Measurements from ENCODE around the gene TARDBP. TPM values are rescaled to one million over a fixed set of nuclear protein-coding genes. Genes with fewer than 3 reads are reported as not detected.
A peak's percentile ranks its signal among the peaks of the same experiment; 100 is the strongest.
"Not testable (repeated sequence)": the region's sequence is repeated elsewhere in the genome, so short reads cannot be mapped to it uniquely, and the experiment has no call there.

The TARDBP gene
- total RNA-seq, 3 donors from 2014 or later, result 196 to 208 (median 201) TPM

DNA sequence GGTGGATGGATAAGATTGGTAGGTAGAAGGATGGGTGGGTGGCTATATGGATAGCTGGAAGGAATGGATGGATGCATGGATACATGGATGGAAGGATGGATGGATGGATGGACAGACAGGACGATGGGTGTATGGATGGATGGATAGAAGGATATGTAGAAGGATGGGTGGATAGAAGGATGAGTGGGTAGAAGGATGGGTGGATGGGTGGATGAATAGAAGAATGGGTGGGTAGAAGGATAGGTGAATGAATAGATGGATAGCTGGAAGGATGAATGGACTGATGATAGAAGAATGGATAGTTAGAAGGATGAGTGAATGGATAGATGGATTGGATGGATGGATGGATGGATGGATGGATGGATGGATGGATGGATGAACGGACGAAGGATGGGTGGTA is 29.6 kb downstream of the TARDBP start:
- H3K36me3 Mint-ChIP-seq (ENCODE audit: insufficient read depth), result no peaks in the 10 kb centered on the region
- peaks cover 4% of the 10 kb centered on the region for H3K4me1 Mint-ChIP-seq (ENCODE audit: low read depth)
- no peaks in the 10 kb centered on the region for H3K27me3 Mint-ChIP-seq (ENCODE audit: low read depth)
- no peaks in the 10 kb centered on the region for H3K9me3 Mint-ChIP-seq
- ATAC-seq (no peak), DNase-seq (no peak)
- no peak overlapping the region for H3K4me3 Mint-ChIP-seq

DNA sequence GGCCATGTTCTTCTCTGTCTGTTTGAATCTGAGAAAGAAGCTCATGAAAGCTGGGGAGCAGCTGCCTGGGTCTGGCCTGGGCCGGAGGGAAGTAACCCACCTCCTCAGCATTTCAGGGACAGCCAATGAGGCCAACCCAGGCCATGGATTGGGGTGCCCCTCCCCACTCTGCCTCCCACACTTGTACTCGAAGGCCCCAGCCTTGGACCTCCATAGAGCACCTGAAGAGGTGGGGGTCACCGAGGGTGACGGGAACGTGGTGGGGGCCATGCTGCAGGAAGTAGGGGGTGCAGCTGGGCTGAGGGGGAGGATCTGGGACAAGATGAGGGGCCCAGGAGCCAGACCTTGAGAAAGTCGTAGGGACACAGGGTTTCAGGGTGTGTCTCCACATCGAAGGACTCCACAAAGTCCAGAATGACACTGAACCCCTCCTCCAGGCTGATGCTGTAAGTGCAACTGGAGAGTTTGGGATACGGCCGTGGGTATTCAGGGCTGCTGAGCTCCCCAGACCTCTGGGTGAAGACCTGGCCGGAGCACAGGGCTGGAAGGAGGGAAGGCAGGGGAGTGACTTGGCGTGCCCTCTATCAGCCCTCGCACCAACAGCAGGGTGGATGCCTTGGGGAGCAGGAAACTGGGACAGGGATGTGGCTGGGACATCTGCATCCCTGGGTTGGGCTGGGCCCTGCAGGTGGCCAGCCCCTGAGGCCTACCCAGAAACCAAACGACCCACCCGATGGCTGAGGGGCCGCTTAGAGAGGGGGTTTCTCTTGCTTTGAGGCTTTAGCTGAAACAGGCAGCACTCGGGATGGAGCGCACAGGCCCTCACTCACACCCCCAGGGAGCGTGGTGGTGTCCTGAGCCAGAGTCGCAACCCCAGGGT is 30.8 kb downstream of the TARDBP start:
- H3K27me3 Mint-ChIP-seq (ENCODE audit: low read depth), result no peaks in the 10 kb centered on the region
- DNase-seq (no peak), ATAC-seq (no peak)
- H3K4me1 Mint-ChIP-seq (ENCODE audit: low read depth), result no peaks in the 10 kb centered on the region
- no peaks in the 10 kb centered on the region for H3K9me3 Mint-ChIP-seq
- no peak overlapping the region for H3K4me3 Mint-ChIP-seq
- H3K36me3 Mint-ChIP-seq (ENCODE audit: insufficient read depth), result no peaks in the 10 kb centered on the region

DNA sequence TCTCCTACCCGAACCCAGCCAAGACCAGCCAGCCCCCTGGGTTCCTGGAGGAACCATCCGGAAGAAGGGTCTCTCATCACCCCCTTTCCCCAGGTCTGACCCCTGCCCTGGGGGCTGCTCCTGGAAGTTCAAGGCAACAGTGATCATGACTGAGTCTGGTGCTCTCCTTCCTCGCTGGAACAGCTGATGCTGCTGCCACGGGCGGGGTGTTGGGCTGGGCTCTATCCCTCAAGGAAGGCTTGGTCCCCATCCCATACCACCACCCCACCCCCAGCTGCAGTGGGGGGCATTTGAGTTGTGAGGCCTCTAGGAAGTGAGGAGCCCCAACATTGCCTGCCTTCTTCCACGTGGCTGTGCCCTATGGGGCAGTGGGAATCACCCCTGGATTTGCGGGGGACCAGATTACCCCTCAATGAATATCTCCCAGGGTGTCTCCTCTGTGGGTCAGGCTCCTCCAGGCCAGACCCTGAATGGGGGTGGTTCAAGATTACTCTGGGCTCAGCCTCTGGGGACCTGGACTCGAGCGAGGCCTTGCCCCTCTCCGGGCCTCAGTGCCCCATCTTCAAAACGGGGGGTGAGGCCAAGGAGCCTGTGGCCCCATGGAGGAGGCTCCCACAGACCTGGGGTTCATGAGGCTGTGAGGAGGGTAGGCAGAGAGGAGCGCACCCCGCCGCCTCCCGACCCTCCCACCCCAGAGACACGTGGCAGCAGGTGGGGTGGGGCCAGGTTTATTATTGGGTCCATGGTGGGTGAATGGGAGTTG is 31.8 kb downstream of the TARDBP start:
- H3K9me3 Mint-ChIP-seq, result no peaks in the 10 kb centered on the region
- H3K4me3 Mint-ChIP-seq, result no peak overlapping the region
- no peaks in the 10 kb centered on the region for H3K4me1 Mint-ChIP-seq (ENCODE audit: low read depth)
- H3K36me3 Mint-ChIP-seq (ENCODE audit: insufficient read depth), result no peaks in the 10 kb centered on the region
- no peak for ATAC-seq
- no peak for DNase-seq
- no peaks in the 10 kb centered on the region for H3K27me3 Mint-ChIP-seq (ENCODE audit: low read depth)

DNA sequence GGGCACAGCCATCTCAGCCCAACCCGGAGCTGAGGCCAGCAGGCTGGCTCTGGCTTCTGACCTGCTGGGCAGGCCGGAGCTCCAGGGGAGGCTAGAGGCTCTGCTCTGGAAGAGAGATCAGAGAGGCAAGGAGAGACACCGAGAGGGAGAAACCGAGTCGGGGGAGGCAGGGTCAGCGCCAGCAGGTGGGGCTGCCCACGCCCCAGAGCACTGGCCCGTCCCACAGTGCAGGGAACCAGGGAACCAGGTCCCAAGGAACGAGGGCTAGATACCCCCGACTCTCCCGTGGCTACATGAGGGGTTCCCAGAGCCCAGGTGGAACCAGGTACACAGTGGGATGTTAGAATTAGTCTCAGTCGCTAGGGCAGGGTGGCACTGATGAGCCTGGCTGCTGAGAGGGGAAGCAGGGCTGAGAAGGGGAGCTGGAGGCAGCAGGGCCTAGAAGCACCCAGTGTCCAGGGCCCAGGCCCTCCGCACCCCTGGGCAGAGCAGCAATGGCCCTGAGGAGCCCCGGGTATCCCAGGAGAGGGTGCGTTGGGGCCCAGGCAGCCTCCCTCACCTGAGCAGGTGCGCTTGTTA is 32.5 kb downstream of the TARDBP start:
- Mint-ChIP-seq H3K4me1 (ENCODE audit: low read depth) (no peaks in the 10 kb centered on the region), H3K4me3 (no peak overlapping the region), H3K27me3 (ENCODE audit: low read depth) (no peaks in the 10 kb centered on the region), H3K9me3 (no peaks in the 10 kb centered on the region), H3K36me3 (ENCODE audit: insufficient read depth) (no peaks in the 10 kb centered on the region)
- DNase-seq, result no peak
- peak in 1 of 2 donors; percentile 23 for ATAC-seq

GRCh38 chr1:11045428-11046269 is 33.2 kb downstream of the TARDBP start:
- Mint-ChIP-seq H3K36me3 (ENCODE audit: insufficient read depth) (no peaks in the 10 kb centered on the region), H3K27me3 (ENCODE audit: low read depth) (no peaks in the 10 kb centered on the region), H3K4me3 (no peak overlapping the region), H3K4me1 (ENCODE audit: low read depth) (no peaks in the 10 kb centered on the region), H3K9me3 (no peaks in the 10 kb centered on the region)
- ATAC-seq (no peak), DNase-seq (no peak)

DNA sequence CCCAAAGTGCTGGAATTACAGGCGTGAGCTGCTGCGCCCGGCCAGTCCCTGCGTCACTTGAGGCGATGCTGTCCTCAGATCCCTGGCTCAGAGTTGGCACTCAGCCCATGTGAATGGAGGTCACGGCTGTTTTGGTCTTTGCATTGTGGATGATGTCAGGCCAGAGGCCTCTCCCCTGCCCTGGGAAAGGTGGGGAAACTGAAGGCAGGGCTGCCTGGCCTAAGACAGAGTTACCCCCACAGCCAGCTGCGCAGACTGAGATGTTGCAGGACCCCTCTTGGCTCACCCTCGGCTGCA is 33.8 kb downstream of the TARDBP start:
- H3K9me3 Mint-ChIP-seq, result no peaks in the 10 kb centered on the region
- no peaks in the 10 kb centered on the region for H3K4me1 Mint-ChIP-seq (ENCODE audit: low read depth)
- DNase-seq, result no peak
- H3K4me3 Mint-ChIP-seq, result no peak overlapping the region
- ATAC-seq, result no peak
- H3K36me3 Mint-ChIP-seq (ENCODE audit: insufficient read depth), result no peaks in the 10 kb centered on the region
- H3K27me3 Mint-ChIP-seq (ENCODE audit: low read depth), result no peaks in the 10 kb centered on the region

GRCh38 chr1:11046625-11047365 is 34.3 kb downstream of the TARDBP start, which contains the start of gene MASP2:
Gene MASP2 (minus strand): TSS chr1:11047239. CDS start chr1:11047207, 32 bp downstream.
- Mint-ChIP-seq H3K4me3 (no peak within 1 kb of the TSS), H3K36me3 (ENCODE audit: insufficient read depth) (no peaks in the 10 kb centered on the region), H3K9me3 (no peaks in the 10 kb centered on the region), H3K4me1 (ENCODE audit: low read depth) (no peaks in the 10 kb centered on the region), H3K27me3 (ENCODE audit: low read depth) (no peaks in the 10 kb centered on the region)
- ATAC-seq, result no peak
- no peak for DNase-seq

DNA sequence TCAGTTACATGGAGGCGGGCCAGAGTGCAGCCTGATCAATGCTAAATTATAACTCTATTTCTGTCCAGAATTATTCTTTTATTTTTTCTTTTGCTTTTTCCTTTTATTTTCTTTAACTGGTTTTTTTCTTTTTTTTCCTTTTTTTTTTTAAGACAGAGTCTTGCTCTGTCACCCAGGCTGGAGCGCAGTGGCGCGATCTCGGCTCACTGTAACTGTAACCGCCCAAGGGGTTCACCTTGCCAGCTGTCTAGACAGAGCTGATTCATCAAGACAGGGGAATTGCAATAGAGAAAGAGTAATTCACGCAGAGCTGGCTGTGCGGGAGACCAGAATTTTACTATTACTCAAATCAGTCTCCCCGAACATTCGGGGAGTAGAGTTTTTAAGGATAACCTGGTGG is 38.7 kb downstream of the TARDBP start:
- not testable (repeated sequence) for H3K4me3 Mint-ChIP-seq, ATAC-seq

GRCh38 chr1:11051781-11052511 is 39.5 kb downstream of the TARDBP start:
- peaks cover 4% of the 10 kb centered on the region for H3K36me3 Mint-ChIP-seq (ENCODE audit: insufficient read depth)
- DNase-seq (no peak), ATAC-seq (no peak)
- H3K9me3 Mint-ChIP-seq, result no peaks in the 10 kb centered on the region
- H3K4me1 Mint-ChIP-seq (ENCODE audit: low read depth), result peaks cover 2% of the 10 kb centered on the region
- H3K4me3 Mint-ChIP-seq, result no peak overlapping the region
- H3K27me3 Mint-ChIP-seq (ENCODE audit: low read depth), result no peaks in the 10 kb centered on the region

More for the DNA sequence above, 38.7 kb downstream of the TARDBP start:
- H3K4me1 Mint-ChIP-seq (ENCODE audit: low read depth); H3K9me3 Mint-ChIP-seq; H3K36me3 Mint-ChIP-seq (ENCODE audit: insufficient read depth); DNase-seq; H3K27me3 Mint-ChIP-seq (ENCODE audit: low read depth): not testable (repeated sequence)

GRCh38 chr1:11052839-11053757 is 40.6 kb downstream of the TARDBP start:
- Mint-ChIP-seq H3K36me3 (ENCODE audit: insufficient read depth) (peaks cover 10% of the 10 kb centered on the region), H3K27me3 (ENCODE audit: low read depth) (no peaks in the 10 kb centered on the region), H3K9me3 (no peaks in the 10 kb centered on the region), H3K4me1 (ENCODE audit: low read depth) (peaks cover 3% of the 10 kb centered on the region), H3K4me3 (no peak overlapping the region)
- DNase-seq (no peak), ATAC-seq (peak; percentile 9 to 27)

- Mint-ChIP-seq H3K9me3 (no peaks in the 10 kb centered on the region), H3K36me3 (ENCODE audit: insufficient read depth) (peaks cover 13% of the 10 kb centered on the region), H3K4me3 (no peak overlapping the region), H3K27me3 (ENCODE audit: low read depth) (no peaks in the 10 kb centered on the region), H3K4me1 (ENCODE audit: low read depth) (peaks cover 8% of the 10 kb centered on the region)
- DNase-seq (no peak), ATAC-seq (peak; percentile 7 to 18)
Observed at GRCh38 chr1:11053758-11054137, 41.3 kb downstream of the TARDBP start.

DNA sequence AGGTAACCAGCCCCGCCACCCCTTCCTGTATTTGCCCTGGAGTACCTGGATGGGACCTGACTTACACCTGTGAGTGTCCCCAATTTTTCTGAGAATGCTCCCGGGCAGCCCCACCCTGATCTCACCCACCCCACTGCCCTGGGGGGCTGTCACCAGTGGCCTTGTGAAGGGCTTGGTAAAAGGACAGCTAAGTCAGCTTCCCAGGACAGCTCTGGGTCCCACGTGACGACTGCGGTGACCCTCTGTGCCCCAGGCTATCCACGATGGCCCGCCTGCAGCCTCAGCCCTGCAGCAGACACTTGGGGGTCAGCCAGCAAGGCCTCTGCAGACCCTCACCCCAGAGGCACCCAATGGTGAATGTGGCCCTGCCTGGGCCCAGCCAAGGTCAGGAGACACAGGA is 41.7 kb downstream of the TARDBP start:
- Mint-ChIP-seq H3K4me1 (ENCODE audit: low read depth) (peaks cover 10% of the 10 kb centered on the region), H3K4me3 (no peak overlapping the region), H3K36me3 (ENCODE audit: insufficient read depth) (peaks cover 17% of the 10 kb centered on the region), H3K9me3 (no peaks in the 10 kb centered on the region), H3K27me3 (ENCODE audit: low read depth) (no peaks in the 10 kb centered on the region)
- ATAC-seq, result no peak
- no peak for DNase-seq

Measured in activated T-cell treated with anti-CD3 and anti-CD28 coated beads, Interleukin-2, amount 50 U/mL, for 4 hours (primary cell).